Vagina (tissue), 2 donors: ENCODE results near the gene CTNND2.

ENCODE experiments used
- CTCF ChIP-seq, 3 experiments: fragments of 450-650 bp in 2 of 3; fragments of 200-600 bp in 1 of 3; sonication (generic) in 1 of 3; IDR thresholded peaks; one replicate each; pipeline ENCODE4 v1.5.1; 2017 to 2019; ENCODE audit warnings: antibody characterized with exemption in 3 of 3, mild to moderate bottlenecking in 2 of 3, moderate library complexity in 2 of 3
- POLR2A ChIP-seq, 2 donors: fragments of 450-650 bp; IDR thresholded peaks; one replicate each; pipeline ENCODE4 v1.6.1; 2017; ENCODE audit warnings: antibody characterized with exemption in 2 of 2, mild to moderate bottlenecking in 2 of 2, moderate library complexity in 2 of 2
- POLR2AphosphoS5 ChIP-seq, 2 donors: sonication (generic); formaldehyde crosslinking; IDR thresholded peaks; one replicate each; pipeline ENCODE4 v1.9.0; 2017; ENCODE audit warnings: antibody characterized with exemption in 2 of 2, mild to moderate bottlenecking in 2 of 2, low read depth in 1 of 2; ENCODE audit not compliant: insufficient read depth in 1 of 2

GRCh38 chr5:11385251-11385900 is 518.9 kb downstream of the CTNND2 start:
- TF ChIP-seq POLR2AphosphoS5 (IDR thresholded peaks at IDR 0.05; ENCODE audit: insufficient read depth in 1 of 2, low read depth in 1 of 2) (no peak), CTCF (IDR thresholded peaks at IDR 0.05) (no peak), POLR2A (IDR thresholded peaks at IDR 0.05) (no peak)
